ENCODE data around the gene SLC35B3. TPM values are rescaled to one million over a fixed set of nuclear protein-coding genes. Genes with fewer than 3 reads are reported as not detected.
"Not testable (repeated sequence)": the region's sequence is repeated elsewhere in the genome, so short reads cannot be mapped to it uniquely, and the experiment has no call there.

The SLC35B3 gene
- polyA plus RNA-seq, 4 donors = 28.6 to 35.6 (median 35.0) TPM

DNA sequence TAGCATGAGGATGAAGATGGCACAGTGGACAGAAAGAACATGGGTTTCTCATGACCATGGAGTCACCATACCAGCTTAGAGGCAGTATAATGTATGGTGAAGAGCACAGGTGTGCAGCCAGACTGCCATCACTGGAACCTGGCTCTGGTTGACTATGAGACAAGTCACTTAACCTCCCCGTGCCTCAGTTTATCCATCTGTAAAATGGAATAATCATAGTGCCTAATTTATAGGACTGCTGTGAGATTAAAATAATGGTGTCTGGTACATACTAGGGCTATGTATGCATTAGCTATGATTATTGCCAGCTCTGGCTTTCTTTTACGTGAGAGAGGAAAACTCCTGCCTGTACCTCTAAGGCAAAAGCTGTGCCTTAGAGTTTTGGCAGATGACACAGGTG, 19.4 kb downstream of the SLC35B3 start:
- DNase-seq (ENCODE audit: low read depth in 4 of 4, low spot score in 2 of 4) = no peak

DNA sequence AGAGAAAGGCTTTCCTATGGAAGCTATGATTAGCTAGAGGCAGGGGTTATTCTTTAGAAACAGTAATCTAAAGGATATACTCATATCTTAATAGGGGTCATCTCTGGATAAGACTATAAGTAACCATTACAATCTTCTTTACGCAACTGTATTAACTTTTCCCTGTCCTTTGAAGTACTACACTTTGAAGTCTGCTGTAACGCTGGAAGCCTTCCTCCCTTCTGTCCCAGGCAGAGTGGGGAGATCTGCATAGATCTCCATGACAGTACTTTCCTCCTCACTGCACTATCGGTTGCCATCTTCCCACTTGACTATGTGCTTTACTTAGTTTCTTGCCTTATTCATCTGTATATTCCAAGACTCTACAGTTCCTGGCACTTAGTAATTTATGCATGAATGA, 20.1 kb downstream of the SLC35B3 start:
- DNase-seq (ENCODE audit: low read depth in 4 of 4, low spot score in 2 of 4) = no peak

DNA sequence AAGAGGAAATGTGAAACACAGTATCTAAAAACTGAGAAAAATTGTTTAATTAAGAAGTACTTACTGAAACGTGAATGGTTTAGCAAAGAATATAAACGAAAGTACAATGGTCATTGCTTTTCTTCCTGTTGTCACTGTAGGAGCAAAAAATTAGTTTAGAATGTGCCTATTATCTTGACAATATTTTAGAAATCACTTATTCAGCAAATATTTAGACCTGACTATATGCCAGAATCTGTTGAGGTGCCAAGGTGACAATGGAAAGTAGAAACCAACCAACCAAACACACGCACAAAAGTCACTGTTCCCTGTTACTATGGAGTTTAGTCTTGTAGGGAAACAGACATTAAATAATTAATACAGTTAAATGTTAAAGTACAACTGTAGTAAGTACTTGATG, 20.5 kb downstream of the SLC35B3 start:
- no peak for DNase-seq (ENCODE audit: low read depth in 4 of 4, low spot score in 2 of 4)

DNA sequence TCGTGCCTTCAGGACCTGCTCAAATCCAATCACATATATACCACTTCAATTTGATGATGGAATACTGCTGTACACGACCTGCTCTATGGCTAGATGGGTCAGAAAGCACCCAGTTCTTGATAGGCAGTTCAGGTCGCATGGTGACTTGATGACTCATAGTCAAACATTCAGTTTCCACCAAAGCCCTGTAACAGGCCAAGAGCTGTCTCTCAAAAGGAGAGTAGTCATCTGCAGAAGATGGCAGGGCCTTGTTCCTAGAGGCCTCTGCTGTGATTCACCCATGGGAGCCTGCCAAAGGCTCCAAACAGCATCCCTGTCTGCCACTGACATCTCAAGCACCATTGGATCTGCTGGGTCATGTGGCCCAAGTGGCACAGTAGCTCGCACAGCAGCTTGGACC, 29.4 kb downstream of the SLC35B3 start:
- not testable (repeated sequence) for DNase-seq (ENCODE audit: low read depth in 4 of 4, low spot score in 2 of 4)

GRCh38 chr6:8402546-8402945, 32.8 kb downstream of the SLC35B3 start:
- no peak for DNase-seq (ENCODE audit: low read depth in 4 of 4, low spot score in 2 of 4)

- DNase-seq (ENCODE audit: low read depth in 4 of 4, low spot score in 2 of 4) = no peak
Observed at GRCh38 chr6:8400663-8401062, 34.7 kb downstream of the SLC35B3 start.

DNA sequence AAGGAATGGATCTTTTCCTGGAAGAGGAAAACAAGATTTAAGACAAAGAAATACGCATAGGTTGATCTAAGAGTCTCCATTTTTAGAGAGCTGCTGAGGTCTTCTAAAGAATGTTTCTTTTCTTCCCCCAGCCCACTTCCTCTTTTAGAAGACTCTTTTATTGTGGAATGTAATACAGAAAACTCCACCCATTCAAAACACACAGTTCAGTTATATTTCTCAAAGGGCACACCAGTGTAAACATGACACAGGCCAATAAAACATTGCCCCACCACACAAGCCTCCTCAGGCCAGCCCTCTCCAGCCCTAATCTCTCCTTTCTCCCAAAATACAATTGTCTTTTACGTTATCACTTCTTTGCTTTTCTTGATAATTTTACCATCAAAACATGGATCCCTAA, 42.8 kb downstream of the SLC35B3 start:
- no peak for DNase-seq (ENCODE audit: low read depth in 4 of 4, low spot score in 2 of 4)

DNA sequence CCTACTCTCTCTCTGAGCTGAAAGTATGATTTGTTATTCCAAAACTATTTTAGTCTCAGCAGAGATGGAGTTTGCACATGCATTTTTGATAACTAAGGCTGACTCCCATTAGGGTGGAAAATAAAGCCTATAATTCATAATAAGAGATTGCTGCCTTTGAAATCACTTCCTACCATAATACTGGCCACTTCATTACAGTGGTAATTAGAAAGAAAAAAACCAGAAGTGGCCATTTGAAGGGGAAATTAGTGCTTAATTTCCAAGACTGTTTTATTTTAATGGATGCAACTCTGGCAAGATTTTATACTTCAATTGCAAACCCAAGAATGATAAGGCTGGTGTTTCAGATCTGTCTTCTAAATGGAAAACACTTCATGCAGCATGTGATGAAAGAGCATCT, 43.4 kb downstream of the SLC35B3 start:
- no peak for DNase-seq (ENCODE audit: low read depth in 4 of 4, low spot score in 2 of 4)

- no peak for DNase-seq (ENCODE audit: low read depth in 4 of 4, low spot score in 2 of 4)
Observed at GRCh38 chr6:8389036-8389818, 46.1 kb downstream of the SLC35B3 start.

DNA sequence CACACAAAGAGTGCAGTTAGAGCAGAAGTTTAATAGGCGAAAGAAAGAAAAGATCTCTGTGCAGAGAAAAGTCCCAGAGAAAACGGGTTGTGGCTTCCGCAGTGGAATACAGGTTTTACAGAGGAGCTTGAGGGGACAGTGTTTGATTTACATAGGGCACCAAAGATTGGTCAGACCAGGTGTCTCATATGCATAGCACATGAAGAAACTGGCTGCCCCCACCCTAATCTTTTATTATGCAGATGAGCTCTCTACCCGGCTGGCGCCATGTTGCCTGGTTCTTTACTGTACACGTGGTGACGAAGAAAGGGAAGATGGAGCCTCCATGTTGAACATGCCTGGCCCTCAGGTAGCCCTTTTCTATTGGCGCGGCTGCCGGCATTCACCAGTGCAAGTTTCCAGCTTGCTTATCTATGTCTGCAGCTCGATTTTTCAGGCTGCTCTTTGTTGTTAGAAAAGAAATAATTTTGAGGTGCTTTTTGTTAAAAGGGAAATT, 47.4 kb downstream of the SLC35B3 start:
- no peak for DNase-seq (ENCODE audit: low read depth in 4 of 4, low spot score in 2 of 4)

- no peak for DNase-seq (ENCODE audit: low read depth in 4 of 4, low spot score in 2 of 4)
Observed at GRCh38 chr6:8383584-8383983, 51.8 kb downstream of the SLC35B3 start.

GRCh38 chr6:8382434-8382833, 52.9 kb downstream of the SLC35B3 start:
- no peak for DNase-seq (ENCODE audit: low read depth in 4 of 4, low spot score in 2 of 4)

- no peak for DNase-seq (ENCODE audit: low read depth in 4 of 4, low spot score in 2 of 4)
Observed at GRCh38 chr6:8375916-8376315, 59.4 kb downstream of the SLC35B3 start.
